Left lung (tissue), 10 donors: ENCODE data around the gene DHRSX. TPM values are rescaled to one million over a fixed set of nuclear protein-coding genes. Genes with fewer than 3 reads are reported as not detected.
"Not testable (repeated sequence)": the region's sequence is repeated elsewhere in the genome, so short reads cannot be mapped to it uniquely, and the experiment has no call there.

ENCODE experiments used
- ATAC-seq: fragments of 200-7000 bp; cut with Tn5 transposase; one replicate; pipeline ENCODE4 v1.9.1; 2020; ENCODE audit warnings: moderate library complexity
- DNase-seq, 4 donors: peaks; one replicate each; pipeline ENCODE4 v3.0.0-alpha.2; 2013 to 2020
- H3K27ac ChIP-seq, 2 donors: fragments of 200-600 bp; sonication (generic) in 1 of 2; one replicate each; pipeline versions ENCODE4 v1.5.0 to v1.8.0; 2020 to 2021
- H3K27me3 ChIP-seq, 2 donors: fragments of 200-600 bp; sonication (generic) in 1 of 2; one replicate each; pipeline versions ENCODE4 v1.5.0 to v1.8.0; 2020 to 2021
- H3K36me3 ChIP-seq, 2 donors: fragments of 200-600 bp; sonication (generic) in 1 of 2; one replicate each; pipeline versions ENCODE4 v1.5.0 to v1.8.0; 2020 to 2021
- H3K4me1 ChIP-seq, 2 donors: fragments of 200-600 bp; one replicate each; pipeline ENCODE4 v1.8.0; 2021
- H3K4me3 ChIP-seq, 2 donors: fragments of 200-600 bp; sonication (generic) in 1 of 2; one replicate each; pipeline versions ENCODE4 v1.5.0 to v1.8.0; 2020 to 2021; ENCODE audit warnings: mild to moderate bottlenecking in 1 of 2
- H3K9me3 ChIP-seq, 2 donors: fragments of 200-600 bp; sonication (generic) in 1 of 2; one replicate each; pipeline versions ENCODE4 v1.5.0 to v1.8.0; 2020 to 2021
- CTCF ChIP-seq, 2 donors: fragments of 200-600 bp; sonication (generic) in 1 of 2; IDR thresholded peaks; one replicate each; pipeline versions ENCODE4 v1.5.0 to v1.8.0; 2021; ENCODE audit warnings: antibody characterized with exemption in 2 of 2
- intact Hi-C, 2 donors: fragments of 100-400 bp; cut with DNase I; formaldehyde crosslinking; loops; one replicate each; pipeline versions ENCODE4 v1.11.2 to v1.14.2; 2022
- polyA plus RNA-seq, 6 donors: library from polyadenylated mRNA; unstranded; fragments of 120-200 nt; gene quantifications; one replicate each; pipeline ENCODE4 v1.2.1, GENCODE V29; 2013; ENCODE audit not compliant: insufficient read length in 6 of 6
- total RNA-seq, 2 donors: library from RNA; stranded (reverse); fragmentation: NEBNext Ultra II Directional; extraction: Animal tissue kit (Norgen Biotek cat#: 25700); gene quantifications; one replicate each; pipeline ENCODE4 v1.2.1, GENCODE V29; 2021
- donor health status: DM: no; HTN: yes; CAD: no.
- donor health status: DM: no; HTN: no; CAD: no.

DHRSX gene
- total and polyA plus RNA-seq, 8 donors, result 20.2 to 31.5 (median 26.8) TPM

DNA sequence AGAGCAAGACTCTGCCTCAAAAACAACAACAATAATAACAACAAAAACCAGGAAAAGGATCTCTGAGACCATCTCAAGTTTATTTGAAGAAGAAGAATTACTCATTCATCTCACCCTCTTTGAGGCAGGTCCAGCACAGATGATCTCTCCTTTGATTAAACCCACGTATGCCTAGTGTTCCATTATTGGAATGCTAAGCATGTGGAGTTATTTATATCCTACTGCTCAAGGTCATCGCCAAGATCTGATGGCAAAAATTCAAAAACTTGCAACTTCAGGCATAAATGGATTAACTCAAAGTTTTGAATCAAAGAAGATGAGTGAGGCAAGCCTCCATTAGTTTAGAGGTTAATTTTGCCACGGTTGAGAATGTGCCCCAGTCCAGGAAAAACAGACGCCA lies 184.2 kb downstream of the DHRSX start:
- Histone ChIP-seq H3K9me3 (peaks cover 0 to 6% of the 10 kb centered on the region in 2 donors), H3K4me1 (peaks cover 0 to 10% of the 10 kb centered on the region in 2 donors), H3K27ac (no peak overlapping the region), H3K4me3 (no peak overlapping the region), H3K36me3 (no peaks in the 10 kb centered on the region), H3K27me3 (no peaks in the 10 kb centered on the region)
- no peak for TF ChIP-seq CTCF (IDR thresholded peaks at IDR 0.05)
- DNase-seq, result no peak
- no peak for ATAC-seq
- intact Hi-C loops, result no loop called here

DNA sequence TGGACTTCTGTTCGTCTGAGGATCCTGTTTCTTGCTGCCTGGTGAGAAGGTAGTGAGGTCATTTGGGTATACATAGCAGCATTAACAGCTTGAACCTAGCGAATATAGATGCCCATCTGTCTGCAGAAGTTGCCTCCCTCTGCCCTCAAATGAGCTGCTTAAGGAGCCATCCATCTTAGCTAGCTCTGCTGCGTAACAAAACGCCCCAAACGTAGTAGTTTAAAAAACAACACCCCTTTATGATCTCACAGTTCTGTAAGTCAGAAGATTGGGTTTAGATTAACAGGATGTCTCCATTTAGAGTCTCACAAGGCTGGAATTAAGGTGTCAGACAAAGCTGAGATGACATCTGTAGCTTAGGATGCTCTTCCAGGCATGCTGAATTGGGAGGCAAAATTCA lies 185.3 kb downstream of the DHRSX start:
- intact Hi-C loops, result no loop called here
- ATAC-seq (no peak), DNase-seq (no peak)
- Histone ChIP-seq H3K27me3 (no peaks in the 10 kb centered on the region), H3K9me3 (peaks cover 0 to 6% of the 10 kb centered on the region in 2 donors), H3K27ac (no peak overlapping the region), H3K36me3 (no peaks in the 10 kb centered on the region), H3K4me3 (no peak overlapping the region), H3K4me1 (no peaks in the 10 kb centered on the region)
- TF ChIP-seq CTCF (IDR thresholded peaks at IDR 0.05), result no peak

GRCh38 chrX:2314831-2315365 lies 185.9 kb downstream of the DHRSX start:
- DNase-seq (no peak), ATAC-seq (no peak)
- intact Hi-C loops, result no loop called here

GRCh38 chrX:2313864-2314640 lies 186.7 kb downstream of the DHRSX start:
- Histone ChIP-seq H3K4me3 (no peak overlapping the region), H3K9me3 (peaks cover 0 to 6% of the 10 kb centered on the region in 2 donors), H3K4me1 (no peaks in the 10 kb centered on the region), H3K36me3 (no peaks in the 10 kb centered on the region), H3K27me3 (no peaks in the 10 kb centered on the region), H3K27ac (no peak overlapping the region)
- DNase-seq, result no peak
- intact Hi-C loops, result no loop called here
- ATAC-seq, result no peak
- TF ChIP-seq CTCF (IDR thresholded peaks at IDR 0.05), result no peak

More at GRCh38 chrX:2314831-2315365, 185.9 kb downstream of the DHRSX start:
- Histone ChIP-seq H3K36me3 (no peaks in the 10 kb centered on the region), H3K27ac (no peak overlapping the region), H3K27me3 (no peaks in the 10 kb centered on the region), H3K9me3 (peaks cover 0 to 6% of the 10 kb centered on the region in 2 donors), H3K4me1 (no peaks in the 10 kb centered on the region), H3K4me3 (no peak overlapping the region)
- no peak for TF ChIP-seq CTCF (IDR thresholded peaks at IDR 0.05)

GRCh38 chrX:2312061-2312591 lies 188.7 kb downstream of the DHRSX start:
- intact Hi-C loops, H3K9me3 ChIP-seq, H3K4me3 ChIP-seq, H3K4me1 ChIP-seq, H3K36me3 ChIP-seq, ATAC-seq, DNase-seq, H3K27me3 ChIP-seq, H3K27ac ChIP-seq: not testable (repeated sequence)
